ENCODE results near the gene PIEZO2.

DNA sequence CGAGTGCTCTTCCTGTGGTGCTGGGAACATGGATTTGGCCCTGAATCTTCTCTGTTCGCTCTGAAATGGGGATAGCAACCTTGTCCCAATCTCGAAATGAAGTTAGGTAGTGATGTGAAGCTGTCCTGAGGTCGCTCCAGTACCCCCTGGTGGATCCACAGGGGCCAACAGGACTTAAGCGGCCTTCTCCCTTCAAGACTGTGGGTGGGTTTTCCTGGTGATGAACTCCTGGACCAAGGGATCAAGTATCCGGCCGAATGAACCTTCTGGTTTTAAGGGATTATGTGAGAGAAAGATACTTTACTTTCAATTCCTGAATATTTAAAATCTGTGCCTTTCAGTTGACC is 467.0 kb downstream of the PIEZO2 start:
- TF ChIP-seq, protein P1, sequence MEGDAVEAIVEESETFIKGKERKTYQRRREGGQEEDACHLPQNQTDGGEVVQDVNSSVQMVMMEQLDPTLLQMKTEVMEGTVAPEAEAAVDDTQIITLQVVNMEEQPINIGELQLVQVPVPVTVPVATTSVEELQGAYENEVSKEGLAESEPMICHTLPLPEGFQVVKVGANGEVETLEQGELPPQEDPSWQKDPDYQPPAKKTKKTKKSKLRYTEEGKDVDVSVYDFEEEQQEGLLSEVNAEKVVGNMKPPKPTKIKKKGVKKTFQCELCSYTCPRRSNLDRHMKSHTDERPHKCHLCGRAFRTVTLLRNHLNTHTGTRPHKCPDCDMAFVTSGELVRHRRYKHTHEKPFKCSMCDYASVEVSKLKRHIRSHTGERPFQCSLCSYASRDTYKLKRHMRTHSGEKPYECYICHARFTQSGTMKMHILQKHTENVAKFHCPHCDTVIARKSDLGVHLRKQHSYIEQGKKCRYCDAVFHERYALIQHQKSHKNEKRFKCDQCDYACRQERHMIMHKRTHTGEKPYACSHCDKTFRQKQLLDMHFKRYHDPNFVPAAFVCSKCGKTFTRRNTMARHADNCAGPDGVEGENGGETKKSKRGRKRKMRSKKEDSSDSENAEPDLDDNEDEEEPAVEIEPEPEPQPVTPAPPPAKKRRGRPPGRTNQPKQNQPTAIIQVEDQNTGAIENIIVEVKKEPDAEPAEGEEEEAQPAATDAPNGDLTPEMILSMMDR (IDR thresholded peaks at IDR 0.05): no peak
- no peak for TF ChIP-seq POLR2A (IDR thresholded peaks at IDR 0.05)
